Neural cell (in vitro differentiated cells): Measurements from ENCODE around the gene CDR2L.

ENCODE experiments used
- CTCF ChIP-seq: fragments of 450-650 bp; IDR thresholded peaks from 2 replicates; pipeline ENCODE4 v1.5.1; 2014; ENCODE audit warnings: antibody characterized with exemption, mild to moderate bottlenecking, moderate library complexity; ENCODE audit not compliant: poor library complexity, severe bottlenecking
- MXI1 ChIP-seq: fragments of 450-650 bp; conservative IDR thresholded peaks from 2 replicates; pipeline ENCODE4 v1.6.1; 2014; ENCODE audit warnings: antibody characterized with exemption, mild to moderate bottlenecking; ENCODE audit not compliant: poor library complexity, severe bottlenecking
- POLR2AphosphoS5 ChIP-seq: IDR thresholded peaks from 2 replicates; pipeline ENCODE4 v1.6.1; 2012
- REST ChIP-seq: IDR thresholded peaks from 2 replicates; pipeline ENCODE4 v1.6.1; 2012; ENCODE audit warnings: borderline replicate concordance
- TAF1 ChIP-seq: IDR thresholded peaks from 2 replicates; pipeline ENCODE4 v1.6.1; 2012; ENCODE audit warnings: low read depth

GRCh38 chr17:74943808-74944522 is 43.5 kb upstream of the CDR2L start:
- TF ChIP-seq POLR2AphosphoS5 (no peak), REST (no peak), MXI1 (no peak), TAF1 (no peak), CTCF (no peak)
